ENCODE measurements around the gene ABCA13.

ABCA13 gene

GRCh38 chr7:48250441-48250951, 79.2 kb downstream of the ABCA13 start:
- DNase-seq = no peak

- DNase-seq = no peak
Observed at GRCh38 chr7:48251766-48252165, 80.5 kb downstream of the ABCA13 start.

- DNase-seq = no peak
Observed at GRCh38 chr7:48252995-48253394, 81.7 kb downstream of the ABCA13 start.

GRCh38 chr7:48255046-48255445, 83.8 kb downstream of the ABCA13 start:
- no peak for DNase-seq

GRCh38 chr7:48259463-48260280, 88.4 kb downstream of the ABCA13 start:
- DNase-seq = no peak

GRCh38 chr7:48261696-48262095, 90.4 kb downstream of the ABCA13 start:
- DNase-seq = no peak

GRCh38 chr7:48262606-48263310, 91.5 kb downstream of the ABCA13 start:
- DNase-seq = no peak

- no peak for DNase-seq
Observed at GRCh38 chr7:48263311-48263650, 92.0 kb downstream of the ABCA13 start.

- no peak for DNase-seq
Observed at GRCh38 chr7:48269066-48269465, 97.8 kb downstream of the ABCA13 start.

GRCh38 chr7:48274662-48275061, 103.4 kb downstream of the ABCA13 start:
- DNase-seq = no peak

GRCh38 chr7:48279420-48279819, 108.2 kb downstream of the ABCA13 start:
- DNase-seq = no peak

GRCh38 chr7:48280100-48280499, 108.8 kb downstream of the ABCA13 start:
- DNase-seq = no peak

GRCh38 chr7:48285373-48285772, 114.1 kb downstream of the ABCA13 start:
- DNase-seq = no peak

- DNase-seq = no peak
Observed at GRCh38 chr7:48286836-48287235, 115.6 kb downstream of the ABCA13 start.

GRCh38 chr7:48289656-48290055, 118.4 kb downstream of the ABCA13 start:
- DNase-seq = no peak

- DNase-seq = no peak
Observed at GRCh38 chr7:48292949-48293348, 121.7 kb downstream of the ABCA13 start.

GRCh38 chr7:48295296-48295971, 124.2 kb downstream of the ABCA13 start:
- no peak for DNase-seq

- no peak for DNase-seq
Observed at GRCh38 chr7:48296966-48297365, 125.7 kb downstream of the ABCA13 start.

GRCh38 chr7:48298779-48299178, 127.5 kb downstream of the ABCA13 start:
- no peak for DNase-seq

GRCh38 chr7:48299580-48300169, 128.4 kb downstream of the ABCA13 start:
- DNase-seq = no peak

GRCh38 chr7:48300301-48300700, 129.0 kb downstream of the ABCA13 start:
- DNase-seq = no peak

- DNase-seq = no peak
Observed at GRCh38 chr7:48301201-48301600, 129.9 kb downstream of the ABCA13 start.

- DNase-seq = no peak
Observed at GRCh38 chr7:48304641-48305040, 133.4 kb downstream of the ABCA13 start.

Data from activated gamma-delta T cell treated with Interleukin-2 at 50 U/mL for 16 hours (primary cell).